ENCODE data around the gene CD47.

GRCh38 chr3:108093616-108094015, 2.8 kb upstream of the CD47 start:
- TF ChIP-seq HDAC6 (IDR thresholded peaks at IDR 0.05; ENCODE audit: low read depth, low read length): no peak
- no peak for TF ChIP-seq SP1 (IDR thresholded peaks at IDR 0.05)
- TF ChIP-seq SP1 (CRISPR knock-in tag; IDR thresholded peaks at IDR 0.05): no peak
- TF ChIP-seq BCLAF1 (IDR thresholded peaks at IDR 0.05): no peak
- TF ChIP-seq TCF12 (IDR thresholded peaks at IDR 0.05): no peak
- no peak for TF ChIP-seq TCF12 (CRISPR knock-in tag; IDR thresholded peaks at IDR 0.05)
- TF ChIP-seq POLR2A (IDR thresholded peaks at IDR 0.05; ENCODE audit: insufficient read depth in 1 of 2, low read depth in 2 of 2, low read length in 2 of 2): no peak
- TF ChIP-seq ZNF142 (CRISPR knock-in tag; IDR thresholded peaks at IDR 0.05): no peak
- TF ChIP-seq KDM5A (IDR thresholded peaks at IDR 0.05; ENCODE audit: borderline replicate concordance, low read length): no peak
